Psoas muscle (tissue), 8 donors: ENCODE measurements around the gene COL4A2. TPM values are rescaled to one million over a fixed set of nuclear protein-coding genes. Genes with fewer than 3 reads are reported as not detected.

Experiments
- ATAC-seq, 4 donors: fragments of 200-7000 bp; cut with Tn5 transposase; one replicate each; pipeline ENCODE4 v1.9.1; 2020; ENCODE audit warnings: moderate library complexity in 3 of 4, mild to moderate bottlenecking in 2 of 4
- DNase-seq, 2 donors: peaks; one replicate each; pipeline ENCODE4 v3.0.0-alpha.2; 2020
- H3K27ac ChIP-seq: fragments of 200-600 bp; one replicate; pipeline ENCODE4 v1.8.0; 2022
- H3K27me3 ChIP-seq, 3 donors: fragments of 200-600 bp in 1 of 3; one replicate each; pipeline versions ENCODE4 v1.6.1 to v1.8.0; 2013 to 2022; ENCODE audit warnings: low read length in 2 of 3, mild to moderate bottlenecking in 2 of 3, moderate library complexity in 1 of 3; ENCODE audit not compliant: insufficient read depth in 3 of 3
- H3K36me3 ChIP-seq, 2 donors: fragments of 200-600 bp in 1 of 2; one replicate each; pipeline versions ENCODE4 v1.6.1 to v1.8.0; 2013 to 2022; ENCODE audit warnings: low read depth in 1 of 2, mild to moderate bottlenecking in 1 of 2, moderate library complexity in 1 of 2; ENCODE audit not compliant: insufficient read depth in 1 of 2
- H3K4me1 ChIP-seq: fragments of 200-600 bp; one replicate; pipeline ENCODE4 v1.8.0; 2022
- H3K4me3 ChIP-seq: fragments of 200-600 bp; one replicate; pipeline ENCODE4 v1.8.0; 2022; ENCODE audit warnings: mild to moderate bottlenecking
- H3K9me3 ChIP-seq: fragments of 200-600 bp; one replicate; pipeline ENCODE4 v1.8.0; 2022
- CTCF ChIP-seq: fragments of 200-600 bp; IDR thresholded peaks from one replicate; pipeline ENCODE4 v1.8.0; 2022; ENCODE audit warnings: antibody characterized with exemption
- WGBS, 3 donors: extraction: QIAGEN DNeasy Blood & Tissue Kit; methylation state at CpG; one replicate each; pipeline versions ENCODE4 v1.1.6 to v1.1.7; 2013; 5-methylcytosine and 5-hydroxymethylcytosine counted together
- intact Hi-C, 2 donors: fragments of 100-400 bp; cut with DNase I; formaldehyde crosslinking; loops; one replicate each; pipeline versions ENCODE4 v1.11.0 to v1.14.2; 2022
- polyA plus RNA-seq, 3 donors: library from polyadenylated mRNA; stranded (reverse); fragments of 200-250 nt; gene quantifications; one replicate each; pipeline ENCODE4 v1.2.3, GENCODE V29; 2013
- total RNA-seq, 4 donors: library from RNA; stranded (reverse); fragmentation: NEBNext Ultra II Directional in 2 of 4; extraction: Animal tissue kit (Norgen Biotek cat#: 25700) in 2 of 4; gene quantifications; one replicate each; pipeline versions ENCODE4 v1.2.1 to v1.2.4, GENCODE V29; 2021 to 2023
- donor health status: healthy with polysubstance abuse.
- donor health status: DM: no; HTN: no; CAD: no; lungs with moderate emphysema.
- donor health status: Bipolar disorder and iron deficiency.
- donor health status: healthy.
- donor health status: DM: yes; HTN: yes; CAD: no.
- donor health status: DM: no; HTN: no; CAD: no.
- donor health status: DM: no; HTN: no; CAD: no.
- donor health status: DM: yes; HTN: yes; CAD: no.

The COL4A2 gene
- total and polyA plus RNA-seq, 7 donors, result 25.8 to 84.5 (median 57.8) TPM

GRCh38 chr13:110301083-110301482, 6.0 kb upstream of the COL4A2 start:
- intact Hi-C loops, result no loop called here
- H3K9me3 ChIP-seq, result no peaks in the 10 kb centered on the region
- peaks cover 7% of the 10 kb centered on the region for H3K4me1 ChIP-seq
- no peak overlapping the region for H3K4me3 ChIP-seq
- ATAC-seq (no peak), DNase-seq (no peak)
- H3K27ac ChIP-seq, result peak overlapping the region; percentile 20
- TF ChIP-seq CTCF, result no peak
- H3K36me3 ChIP-seq, result no peaks in the 10 kb centered on the region
- peaks cover 0 to 49% (median 3%) of the 10 kb centered on the region in 3 donors for H3K27me3 ChIP-seq
- WGBS, 3 donors, result 40 to 49% (median 45%) methylated on average over 5 of the region's 5 CpGs

GRCh38 chr13:110301606-110302553, 5.2 kb upstream of the COL4A2 start:
- DNase-seq (no peak), ATAC-seq (no peak)
- 39 to 47% (median 46%) methylated on average over 21 of the region's 21 CpGs for WGBS, 3 donors
- Histone ChIP-seq H3K4me3 (peak overlapping the region; percentile 77), H3K4me1 (peaks cover 7% of the 10 kb centered on the region), H3K9me3 (no peaks in the 10 kb centered on the region), H3K27me3 (peaks cover 0 to 57% (median 10%) of the 10 kb centered on the region in 3 donors), H3K27ac (peak overlapping the region; percentile 20), H3K36me3 (no peaks in the 10 kb centered on the region)
- TF ChIP-seq CTCF, result no peak
- intact Hi-C loops, result no loop called here

GRCh38 chr13:110302997-110303396, 4.1 kb upstream of the COL4A2 start:
- no peak for ATAC-seq
- peaks cover 0 to 68% (median 12%) of the 10 kb centered on the region in 3 donors for H3K27me3 ChIP-seq
- H3K36me3 ChIP-seq, result no peaks in the 10 kb centered on the region
- DNase-seq, result no peak
- intact Hi-C loops, result no loop called here
- H3K4me1 ChIP-seq, result peaks cover 7% of the 10 kb centered on the region
- no peaks in the 10 kb centered on the region for H3K9me3 ChIP-seq
- peak overlapping the region; percentile 54 for H3K27ac ChIP-seq
- WGBS, 3 donors, result 74 to 88% (median 79%) methylated on average over 2 of the region's 2 CpGs
- peak overlapping the region; percentile 77 for H3K4me3 ChIP-seq
- TF ChIP-seq CTCF, result no peak

GRCh38 chr13:110303644-110304043, 3.4 kb upstream of the COL4A2 start:
- H3K27ac ChIP-seq, result peak overlapping the region; percentile 54
- no peak for DNase-seq
- ATAC-seq, result no peak
- no peaks in the 10 kb centered on the region for H3K9me3 ChIP-seq
- H3K4me3 ChIP-seq, result peak overlapping the region; percentile 77
- WGBS, 3 donors, result 70 to 80% (median 71%) methylated on average over 7 of the region's 7 CpGs
- TF ChIP-seq CTCF, result no peak
- intact Hi-C loops, result no loop called here
- H3K27me3 ChIP-seq, result peaks cover 0 to 75% (median 12%) of the 10 kb centered on the region in 3 donors
- H3K4me1 ChIP-seq, result peaks cover 10% of the 10 kb centered on the region
- H3K36me3 ChIP-seq, result no peaks in the 10 kb centered on the region
